ENCODE results near the gene IFFO2.
"Not testable (repeated sequence)": the region's sequence is repeated elsewhere in the genome, so short reads cannot be mapped to it uniquely, and the experiment has no call there.

IFFO2 gene

GRCh38 chr1:18874600-18874999, 81.9 kb downstream of the IFFO2 start:
- DNase-seq (ENCODE audit: low spot score): no peak

- DNase-seq (ENCODE audit: low spot score): no peak
These were observed 82.4 kb downstream of the IFFO2 start for GRCh38 chr1:18874036-18874435.

- DNase-seq (ENCODE audit: low spot score): no peak
These were observed 84.3 kb downstream of the IFFO2 start for GRCh38 chr1:18872071-18872611.

GRCh38 chr1:18871401-18872070, 84.9 kb downstream of the IFFO2 start:
- DNase-seq (ENCODE audit: low spot score): no peak

- no peak for DNase-seq (ENCODE audit: low spot score)
These were observed 85.5 kb downstream of the IFFO2 start for GRCh38 chr1:18870957-18871356.

- not testable (repeated sequence) for DNase-seq (ENCODE audit: low spot score)
These were observed 85.9 kb downstream of the IFFO2 start for GRCh38 chr1:18870595-18870865.

- no peak for DNase-seq (ENCODE audit: low spot score)
These were observed 86.5 kb downstream of the IFFO2 start for GRCh38 chr1:18869847-18870594.

GRCh38 chr1:18868801-18869424, 87.6 kb downstream of the IFFO2 start:
- no peak for DNase-seq (ENCODE audit: low spot score)

- no peak for DNase-seq (ENCODE audit: low spot score)
These were observed 88.1 kb downstream of the IFFO2 start for GRCh38 chr1:18868354-18868753.

GRCh38 chr1:18866846-18867245, 89.6 kb downstream of the IFFO2 start:
- no peak for DNase-seq (ENCODE audit: low spot score)

- DNase-seq (ENCODE audit: low spot score): no peak
These were observed 90.2 kb downstream of the IFFO2 start for GRCh38 chr1:18866314-18866713.

GRCh38 chr1:18865176-18865575, 91.3 kb downstream of the IFFO2 start:
- DNase-seq (ENCODE audit: low spot score): no peak

- no peak for DNase-seq (ENCODE audit: low spot score)
These were observed 94.9 kb downstream of the IFFO2 start for GRCh38 chr1:18861590-18861989.

- no peak for DNase-seq (ENCODE audit: low spot score)
These were observed 95.4 kb downstream of the IFFO2 start for GRCh38 chr1:18861082-18861481.

- no peak for DNase-seq (ENCODE audit: low spot score)
These were observed 96.9 kb downstream of the IFFO2 start, which contains the start of gene TAS1R2 for GRCh38 chr1:18859560-18859959. Gene TAS1R2 (minus strand): TSS chr1:18859660. CDS start chr1:18859660, 0 bp downstream.

- DNase-seq (ENCODE audit: low spot score): no peak
These were observed 98.3 kb downstream of the IFFO2 start for GRCh38 chr1:18858070-18858688.

GRCh38 chr1:18856435-18856834, 100.0 kb downstream of the IFFO2 start:
- no peak for DNase-seq (ENCODE audit: low spot score)

- no peak for DNase-seq (ENCODE audit: low spot score)
These were observed 100.9 kb downstream of the IFFO2 start for GRCh38 chr1:18855573-18855972.

- DNase-seq (ENCODE audit: low spot score): no peak
These were observed 102.0 kb downstream of the IFFO2 start for GRCh38 chr1:18854331-18855025.
